NAMALWA (cell line): ENCODE data around the gene NPAS2.

Experiments used
- DNase-seq: peaks from one replicate; pipeline ENCODE4 v3.0.0-alpha.2; 2015; ENCODE audit warnings: low spot score

NPAS2 gene

GRCh38 chr2:100989666-100990065, 169.7 kb downstream of the NPAS2 start:
- DNase-seq, result no peak

GRCh38 chr2:100990166-100990565, 170.2 kb downstream of the NPAS2 start:
- DNase-seq, result no peak

GRCh38 chr2:100990650-100991403, 170.9 kb downstream of the NPAS2 start:
- DNase-seq, result no peak

GRCh38 chr2:100991404-100991773, 171.4 kb downstream of the NPAS2 start:
- DNase-seq, result no peak

- no peak for DNase-seq
Observed at GRCh38 chr2:100992262-100992661, 172.3 kb downstream of the NPAS2 start.

- no peak for DNase-seq
Observed at GRCh38 chr2:100993294-100993693, 173.4 kb downstream of the NPAS2 start.

- no peak for DNase-seq
Observed at GRCh38 chr2:100995309-100996075, 175.6 kb downstream of the NPAS2 start.

- no peak for DNase-seq
Observed at GRCh38 chr2:100997509-100998234, 177.7 kb downstream of the NPAS2 start.

- no peak for DNase-seq
Observed at GRCh38 chr2:100998235-100998573, 178.3 kb downstream of the NPAS2 start.

GRCh38 chr2:100999995-101000394, 180.1 kb downstream of the NPAS2 start:
- no peak for DNase-seq

GRCh38 chr2:101001691-101002561, 182.0 kb downstream of the NPAS2 start, which contains the start of gene RPL31:
TSS of gene RPL31 (plus strand) at chr2:101002289. CDS start at chr2:101002702, 413 bp downstream.
- DNase-seq, result peak; percentile 95

GRCh38 chr2:101002562-101003277, 182.8 kb downstream of the NPAS2 start:
- DNase-seq, result no peak

GRCh38 chr2:101003278-101003775, 183.4 kb downstream of the NPAS2 start:
- DNase-seq, result no peak

GRCh38 chr2:101004620-101005325, 184.8 kb downstream of the NPAS2 start:
- DNase-seq, result no peak

- DNase-seq, result no peak
Observed at GRCh38 chr2:101006065-101006715, 186.3 kb downstream of the NPAS2 start.

GRCh38 chr2:101007415-101008345, 187.7 kb downstream of the NPAS2 start:
- no peak for DNase-seq

GRCh38 chr2:101011152-101011551, 191.2 kb downstream of the NPAS2 start:
- no peak for DNase-seq

- DNase-seq, result no peak
Observed at GRCh38 chr2:101012054-101012705, 192.2 kb downstream of the NPAS2 start.
